ENCODE results near the gene SEMA7A.
"Not testable (repeated sequence)": the region's sequence is repeated elsewhere in the genome, so short reads cannot be mapped to it uniquely, and the experiment has no call there.

SEMA7A gene

DNA sequence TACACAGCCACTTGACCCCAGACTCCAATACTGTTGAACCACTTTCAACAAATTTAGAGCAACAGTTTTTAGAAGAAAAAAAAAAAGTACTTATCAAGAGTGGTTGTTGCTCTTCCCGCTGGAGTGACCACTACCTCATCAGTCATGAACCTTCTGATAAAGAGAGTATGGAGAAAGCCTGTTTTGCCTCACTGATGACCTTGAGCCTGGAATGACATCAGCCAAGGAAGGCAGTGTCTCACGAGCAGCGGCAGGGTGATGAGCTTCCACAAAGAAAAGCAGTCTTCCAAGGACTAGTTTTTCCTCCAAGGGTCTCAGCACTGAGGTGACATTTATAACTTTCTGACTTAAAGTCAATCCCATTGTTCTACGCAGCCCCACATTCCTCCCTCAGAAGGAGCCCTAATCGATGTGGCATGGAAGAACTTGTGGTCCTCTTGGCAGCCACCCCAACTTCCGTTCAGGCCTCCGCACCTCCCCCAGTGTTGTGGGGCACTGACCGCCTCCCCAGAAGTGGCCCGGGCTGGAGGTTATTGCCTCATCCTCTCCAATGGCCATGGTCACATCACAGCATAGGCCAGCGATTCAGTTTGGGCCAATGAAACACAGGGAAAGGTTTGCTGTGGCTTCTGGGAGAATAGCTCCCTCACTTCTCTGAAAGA lies 64.5 kb downstream of the SEMA7A start:
- no peak for DNase-seq

DNA sequence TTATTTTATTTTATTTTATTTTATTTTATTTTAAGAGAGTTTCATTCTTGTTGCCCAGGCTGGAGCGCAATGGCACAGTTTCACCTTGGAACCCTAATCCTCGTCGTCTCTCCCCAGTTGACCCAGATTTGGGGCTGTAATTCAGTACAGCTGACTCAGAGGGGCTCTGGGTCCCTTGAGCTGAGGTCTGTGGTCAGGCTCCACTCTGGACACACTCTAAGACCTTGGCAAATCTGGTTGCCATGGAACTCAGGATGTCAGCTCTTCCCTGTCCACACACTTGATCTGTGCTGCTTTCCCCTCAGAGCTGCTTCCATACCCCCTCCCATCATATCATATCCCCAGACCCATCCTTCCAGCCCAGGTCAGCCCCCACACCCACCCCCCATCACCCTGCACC lies 65.6 kb downstream of the SEMA7A start:
- DNase-seq, result no peak

- no peak for DNase-seq
These were observed 66.4 kb downstream of the SEMA7A start, which contains the start of gene CYP11A1 for GRCh38 chr15:74367296-74367854. TSS of gene CYP11A1 (minus strand) at chr15:74367646. CDS start at chr15:74367585, 61 bp downstream.

DNA sequence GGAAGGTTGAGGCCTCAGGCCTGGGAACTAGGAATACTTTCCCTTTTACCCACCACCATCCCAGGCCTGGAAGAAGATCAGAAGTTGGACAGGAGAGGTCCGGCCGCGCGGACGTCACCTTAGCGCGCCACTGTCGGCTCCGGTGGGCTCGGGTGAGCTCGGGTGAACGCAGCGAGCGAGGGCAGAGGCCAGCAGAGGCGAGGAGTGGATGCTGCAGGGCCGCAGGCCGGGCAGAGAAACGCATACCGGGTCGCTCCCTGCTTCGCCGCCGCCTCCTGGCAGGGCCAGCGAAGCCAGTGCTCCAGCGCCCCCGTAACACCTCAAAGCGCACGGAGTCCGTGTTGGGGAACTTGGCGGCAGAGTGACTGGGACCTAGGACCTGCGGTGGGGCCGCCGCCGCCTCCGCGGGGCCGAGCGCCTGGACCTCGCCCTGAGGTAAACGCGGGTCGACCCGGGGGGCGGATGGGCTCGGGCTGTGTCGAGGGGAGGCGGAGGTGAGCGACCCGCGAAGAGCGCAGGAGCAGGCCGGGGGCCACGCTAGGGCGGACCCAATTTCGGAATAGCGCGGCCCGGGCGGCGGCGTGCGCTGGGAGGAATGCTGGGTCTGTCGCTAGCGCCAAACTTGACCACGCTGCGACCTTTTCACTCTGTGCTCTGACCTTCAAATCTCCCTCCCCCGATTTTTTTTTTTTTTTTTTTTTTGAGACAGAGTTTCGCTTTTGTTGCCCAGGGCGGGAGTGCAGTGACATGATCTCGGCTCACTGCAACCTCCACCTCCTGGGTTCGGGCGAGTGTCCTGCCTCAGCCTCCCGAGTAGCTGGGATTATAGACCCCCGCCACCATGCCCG lies 67.9 kb downstream of the SEMA7A start:
- DNase-seq, result no peak

DNA sequence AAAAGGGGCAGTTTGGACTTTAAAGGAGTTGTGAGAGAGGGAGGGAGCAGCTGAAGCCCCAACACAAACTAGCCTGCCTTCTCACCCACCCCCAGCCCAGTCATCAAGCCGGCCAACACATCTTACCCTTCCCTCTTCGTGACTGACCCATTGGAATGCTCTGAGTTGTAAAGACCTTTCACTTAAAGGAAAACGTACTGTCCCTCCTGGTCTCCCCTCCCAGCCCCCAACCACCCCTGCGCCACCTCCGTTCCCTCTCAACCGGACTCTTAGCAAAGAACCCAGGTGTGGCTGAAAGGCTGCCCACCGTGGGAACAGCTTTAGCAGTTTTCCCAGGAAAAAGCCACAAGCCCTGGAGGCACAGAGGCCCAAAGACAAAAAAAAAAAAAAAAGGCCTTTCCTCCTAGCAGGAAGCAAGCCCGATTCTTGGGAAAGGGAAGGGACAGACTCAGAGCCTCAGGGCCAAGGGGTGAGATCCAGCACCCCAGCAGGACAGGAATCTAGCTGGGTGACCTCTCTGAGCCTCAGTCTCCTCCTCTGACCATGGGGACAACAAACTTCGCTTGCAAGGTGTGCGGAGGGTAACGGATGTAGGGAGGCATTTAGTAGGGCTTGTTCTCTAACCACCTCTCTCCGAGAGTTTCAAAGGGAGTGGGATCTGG lies 68.7 kb downstream of the SEMA7A start:
- no peak for DNase-seq

GRCh38 chr15:74362482-74362881 lies 71.3 kb downstream of the SEMA7A start:
- DNase-seq, result no peak

GRCh38 chr15:74360855-74361254 lies 72.9 kb downstream of the SEMA7A start:
- not testable (repeated sequence) for DNase-seq

GRCh38 chr15:74359376-74359775 lies 74.4 kb downstream of the SEMA7A start:
- not testable (repeated sequence) for DNase-seq
